ENCODE results near the gene TACSTD2.

GRCh38 chr1:58568911-58569310 is 8.1 kb downstream of the TACSTD2 start:
- TF ChIP-seq CTCF (IDR thresholded peaks at IDR 0.05): no peak
- TF ChIP-seq POLR2AphosphoS5 (IDR thresholded peaks at IDR 0.05): no peak
